Right renal cortex interstitium (tissue), 3 donors: ENCODE results near the gene NPNT. TPM values are rescaled to one million over a fixed set of nuclear protein-coding genes. Genes with fewer than 3 reads are reported as not detected.

Experiments
- DNase-seq, 3 donors: peaks; one replicate each; pipeline ENCODE4 v3.0.0-alpha.2; 2013; ENCODE audit warnings: low read depth in 3 of 3, low spot score in 2 of 3
- polyA plus RNA-seq, 3 donors: library from polyadenylated mRNA; unstranded; fragments of 120-200 nt; gene quantifications; one replicate each; pipeline ENCODE4 v1.2.1, GENCODE V29; 2013; ENCODE audit not compliant: insufficient read length in 3 of 3

NPNT gene
- polyA plus RNA-seq, 3 donors, result 207 to 222 (median 217) TPM

DNA sequence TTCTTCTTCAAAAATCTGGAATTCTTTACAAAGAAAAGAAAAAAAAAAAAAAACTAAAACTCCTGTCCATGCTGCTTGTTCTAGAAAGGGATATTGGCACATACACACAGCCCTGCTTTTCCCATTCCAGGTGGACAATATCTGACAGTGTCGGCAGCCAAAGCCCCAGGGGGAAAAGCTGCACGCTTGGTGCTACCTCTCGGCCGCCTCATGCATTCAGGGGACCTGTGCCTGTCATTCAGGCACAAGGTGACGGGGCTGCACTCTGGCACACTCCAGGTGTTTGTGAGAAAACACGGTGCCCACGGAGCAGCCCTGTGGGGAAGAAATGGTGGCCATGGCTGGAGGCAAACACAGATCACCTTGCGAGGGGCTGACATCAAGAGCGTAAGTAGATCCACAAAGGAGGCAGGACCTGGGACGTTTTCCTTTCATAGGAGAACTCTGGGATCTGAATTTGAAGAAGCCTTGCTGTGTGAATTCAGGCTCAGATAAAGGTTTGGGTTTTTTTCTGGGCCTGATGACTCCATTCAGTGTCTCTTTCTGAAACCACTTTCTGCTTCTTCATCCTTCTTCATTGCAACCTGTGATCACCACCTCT is 71.9 kb downstream of the NPNT start:
- DNase-seq, result no peak

DNA sequence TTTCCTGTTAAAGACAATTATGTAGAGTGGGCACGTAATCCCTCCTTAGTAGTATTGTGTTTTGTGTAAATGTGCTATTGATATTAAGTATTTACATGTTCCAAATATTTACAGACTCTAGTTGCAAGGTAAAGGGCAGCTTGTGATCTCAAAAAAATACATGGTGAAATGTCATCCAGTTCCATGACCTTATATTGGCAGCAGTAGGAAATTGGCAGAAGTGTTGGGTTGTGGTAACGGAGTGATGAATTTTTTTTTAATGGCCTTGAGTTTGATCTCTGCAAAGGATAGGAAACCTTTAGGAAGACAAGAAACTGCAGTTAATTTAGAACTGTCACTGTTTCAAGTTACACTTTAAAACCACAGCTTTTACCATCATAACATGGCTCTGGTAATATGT is 74.3 kb downstream of the NPNT start:
- DNase-seq, result no peak

DNA sequence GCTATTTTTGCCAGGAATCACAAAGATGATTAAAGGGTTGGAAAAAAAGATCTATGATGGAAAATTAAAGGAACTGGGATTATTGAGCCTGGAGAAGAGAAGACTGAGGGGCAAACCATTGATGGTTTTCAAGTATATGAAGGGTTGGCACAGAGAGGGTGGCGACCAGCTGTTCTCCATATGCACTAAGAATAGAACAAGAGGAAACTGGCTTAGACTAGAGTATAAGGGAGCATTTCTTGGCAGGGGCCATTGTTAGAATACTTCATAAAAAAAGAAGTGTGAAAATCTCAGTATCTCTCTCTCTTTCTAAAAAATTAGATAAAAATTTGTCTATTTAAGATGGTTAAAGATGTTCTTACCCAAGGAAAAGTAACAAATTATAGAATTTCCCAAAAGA is 75.1 kb downstream of the NPNT start:
- no peak for DNase-seq

DNA sequence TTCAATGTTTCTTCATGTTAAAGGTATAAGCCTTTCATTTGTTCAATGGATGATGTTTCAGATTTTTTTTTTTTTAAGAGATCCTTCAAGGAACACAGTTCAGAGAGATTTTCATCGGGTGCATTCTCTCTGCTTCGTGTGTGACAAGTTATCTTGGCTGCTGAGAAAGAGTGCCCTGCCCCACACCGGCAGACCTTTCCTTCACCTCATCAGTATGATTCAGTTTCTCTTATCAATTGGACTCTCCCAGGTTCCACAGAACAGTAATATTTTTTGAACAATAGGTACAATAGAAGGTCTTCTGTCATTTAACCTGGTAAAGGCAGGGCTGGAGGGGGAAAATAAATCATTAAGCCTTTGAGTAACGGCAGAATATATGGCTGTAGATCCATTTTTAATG is 75.8 kb downstream of the NPNT start:
- DNase-seq, result no peak

DNA sequence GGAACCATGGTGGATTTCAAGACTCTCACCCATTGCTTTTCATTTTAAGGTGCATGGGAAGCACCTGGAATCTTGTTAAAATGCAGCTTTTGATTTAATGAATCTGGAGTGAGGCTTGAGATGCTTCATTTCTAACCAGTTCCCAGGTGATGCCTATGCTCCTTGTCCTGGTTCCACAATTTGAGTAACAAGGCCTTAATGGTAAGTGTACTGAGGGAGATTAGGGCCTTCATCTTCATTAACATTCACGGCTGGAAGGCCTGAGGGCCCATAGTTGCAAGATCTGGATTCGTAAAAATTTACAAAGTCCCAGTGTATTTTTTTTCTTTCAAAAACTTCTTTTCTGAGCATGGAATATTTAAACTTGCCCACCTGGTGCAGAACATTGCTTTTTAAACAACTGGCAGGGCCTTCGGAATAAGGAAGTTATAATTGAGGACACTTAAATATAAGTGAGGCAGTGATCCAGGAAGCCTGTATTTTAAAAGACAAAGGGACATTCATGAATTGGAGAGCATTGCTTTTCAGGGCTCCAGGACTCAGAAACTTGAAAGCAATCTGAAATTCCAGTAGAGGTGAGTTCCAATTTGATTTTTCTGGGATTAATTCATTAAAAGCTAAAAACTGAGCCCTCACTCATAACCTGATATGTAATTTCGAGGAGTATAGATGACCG is 77.8 kb downstream of the NPNT start:
- DNase-seq, result no peak

DNA sequence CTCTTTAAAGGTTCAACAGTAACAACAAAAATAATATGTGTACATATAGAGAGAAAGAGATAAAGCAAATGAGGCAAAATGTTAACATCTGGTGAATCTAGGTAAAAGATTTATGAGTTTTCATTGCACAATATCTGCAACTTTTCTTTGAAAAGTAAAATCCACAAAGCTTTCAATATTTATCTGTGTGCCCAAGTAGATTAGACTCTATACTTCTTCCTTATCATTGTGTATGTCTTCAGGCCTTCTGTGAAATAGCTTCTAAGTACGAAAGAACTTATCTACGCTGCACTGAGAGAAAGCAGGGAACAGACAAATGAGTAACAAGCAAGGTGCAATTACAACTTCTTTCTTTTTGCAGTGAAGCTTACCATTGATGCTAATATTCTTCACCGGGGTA is 81.6 kb downstream of the NPNT start:
- no peak for DNase-seq

DNA sequence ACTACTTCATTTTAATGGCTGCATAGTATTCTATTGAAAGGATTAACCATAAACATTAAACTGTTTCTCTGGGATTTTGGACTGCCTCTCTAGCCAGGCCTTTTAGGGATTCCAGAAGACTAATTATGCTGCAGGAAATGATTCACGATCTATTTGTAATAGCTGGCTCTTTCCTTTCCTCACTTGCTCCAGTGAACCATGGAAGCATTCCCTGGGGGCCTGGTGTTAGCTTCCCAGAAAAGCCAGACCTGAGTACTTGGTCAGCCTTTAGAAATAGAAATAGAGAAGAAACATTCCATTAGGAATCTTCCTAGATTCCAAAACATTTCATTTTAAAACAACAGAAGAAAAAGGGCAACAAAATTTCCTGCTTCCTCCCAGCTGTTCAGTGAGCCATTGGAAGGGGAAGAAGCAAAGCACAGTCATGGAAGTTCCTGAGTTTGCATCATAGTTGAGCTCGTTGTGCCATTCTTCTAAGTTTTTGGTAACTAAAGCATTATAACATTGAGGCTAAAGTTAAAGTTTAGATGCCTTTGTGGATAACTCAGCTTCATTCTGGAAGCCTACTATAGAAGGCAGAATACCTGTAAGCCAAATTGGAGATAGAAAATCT is 83.5 kb downstream of the NPNT start:
- no peak for DNase-seq

DNA sequence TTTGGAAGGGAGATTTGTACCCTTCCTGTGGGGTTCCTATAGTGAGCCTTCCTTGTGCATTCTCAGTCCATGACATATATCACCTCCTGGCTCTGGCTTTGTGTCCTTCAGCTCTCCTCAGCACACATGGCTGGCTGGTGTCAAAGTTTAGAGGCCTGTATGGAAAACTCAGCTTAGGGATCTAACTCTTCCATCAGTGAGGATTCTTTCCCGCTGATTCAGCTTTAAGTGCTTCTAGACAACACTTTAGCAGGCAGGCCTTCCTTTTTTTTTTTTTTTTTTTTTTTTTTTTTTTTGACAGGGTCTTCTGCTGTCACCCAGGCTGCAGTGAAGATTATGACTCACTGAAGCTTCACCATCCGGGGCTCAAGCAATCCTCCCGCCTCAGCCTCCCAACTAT is 84.2 kb downstream of the NPNT start:
- no peak for DNase-seq

DNA sequence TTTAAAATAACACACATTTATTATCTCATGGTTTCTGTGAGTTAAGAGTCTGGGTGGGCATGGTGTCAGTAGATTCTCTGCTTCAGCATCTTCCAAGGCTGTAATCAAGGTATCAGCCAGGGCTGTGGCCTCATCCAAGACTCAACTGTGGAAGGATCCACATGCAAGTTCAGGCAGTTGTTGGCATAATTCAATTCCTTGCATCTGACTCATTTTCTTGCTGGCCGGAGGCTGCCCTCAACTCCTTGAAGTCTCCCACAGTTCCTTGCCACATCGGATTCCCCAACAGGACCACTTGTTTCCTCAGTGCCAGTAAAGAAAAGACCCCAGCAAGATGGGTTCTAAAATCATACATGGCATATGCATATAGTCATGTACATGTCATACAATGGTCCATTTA is 93.4 kb downstream of the NPNT start:
- no peak for DNase-seq

DNA sequence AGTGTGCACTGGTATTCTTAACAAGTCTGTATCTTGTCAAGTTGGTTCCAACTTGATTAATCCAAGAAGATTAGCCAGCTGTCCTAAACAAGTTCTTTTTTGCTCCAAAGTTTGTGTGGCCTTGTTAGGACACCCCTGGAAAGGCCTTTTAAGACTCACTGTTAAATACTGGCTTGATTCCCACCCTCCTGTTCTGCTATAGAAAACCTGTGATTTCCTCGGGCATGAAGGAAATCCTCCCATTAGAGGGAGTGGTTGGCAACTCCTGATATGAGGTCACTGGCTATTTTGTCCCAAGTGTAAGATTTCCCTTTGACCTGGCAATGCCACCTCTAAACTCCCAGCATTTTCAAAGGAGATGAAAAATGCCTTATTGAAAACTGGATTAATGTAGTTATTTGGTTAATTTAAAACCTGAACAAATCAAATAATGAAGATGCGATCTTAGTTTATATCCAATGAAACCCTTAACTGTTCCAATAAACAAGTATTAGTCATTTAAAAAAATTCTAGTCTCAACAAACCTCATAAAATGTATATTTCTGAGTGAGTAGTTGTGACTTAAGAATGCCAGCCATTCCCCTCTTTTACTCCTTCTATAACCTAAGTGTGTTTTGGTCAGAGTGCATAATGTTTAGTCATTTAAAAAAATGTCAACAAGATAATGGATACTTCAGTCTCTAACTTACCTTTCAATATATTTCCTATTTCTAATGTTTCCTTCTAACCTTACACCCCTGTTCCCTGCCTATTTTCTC is 94.4 kb downstream of the NPNT start:
- no peak for DNase-seq

DNA sequence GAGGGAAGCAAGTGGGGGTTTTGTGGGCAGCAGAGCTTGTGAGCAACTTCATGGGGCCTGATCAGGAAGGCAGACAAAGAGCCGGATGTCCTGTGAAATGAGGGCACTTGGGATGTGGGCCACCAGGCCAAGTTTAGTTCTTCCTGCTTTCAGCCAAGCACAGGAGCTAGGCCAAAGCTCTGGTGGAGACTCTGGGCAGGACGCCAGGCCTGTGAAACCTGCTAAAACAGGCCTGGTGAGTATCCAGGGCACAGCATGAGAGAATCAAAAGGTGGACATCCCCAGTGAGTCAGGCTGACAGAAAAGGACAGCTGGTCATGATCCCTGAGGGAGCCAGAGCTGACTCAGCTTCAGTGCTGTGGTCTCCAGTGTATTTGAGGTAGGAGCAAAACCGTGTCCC is 95.7 kb downstream of the NPNT start:
- DNase-seq, result no peak

DNA sequence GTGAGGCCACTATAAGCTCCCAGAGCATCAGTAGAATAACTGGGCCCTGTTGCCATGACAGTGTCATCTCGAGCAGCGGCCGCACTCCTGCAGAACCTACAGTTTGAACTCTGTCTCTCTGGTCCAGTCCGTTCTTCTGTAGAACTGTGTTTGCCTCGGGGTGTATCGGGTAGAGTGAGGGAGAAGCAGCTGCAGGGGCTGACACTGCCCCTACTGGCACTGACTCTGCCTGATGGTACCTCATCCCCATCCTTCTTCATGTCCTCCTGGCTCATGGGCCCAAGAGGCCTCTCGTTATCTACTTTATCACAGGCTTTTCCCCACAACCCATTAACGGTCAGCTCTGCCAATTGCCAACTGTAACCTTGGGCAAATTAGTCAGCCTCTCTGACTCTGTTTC is 96.5 kb downstream of the NPNT start:
- DNase-seq, result no peak

DNA sequence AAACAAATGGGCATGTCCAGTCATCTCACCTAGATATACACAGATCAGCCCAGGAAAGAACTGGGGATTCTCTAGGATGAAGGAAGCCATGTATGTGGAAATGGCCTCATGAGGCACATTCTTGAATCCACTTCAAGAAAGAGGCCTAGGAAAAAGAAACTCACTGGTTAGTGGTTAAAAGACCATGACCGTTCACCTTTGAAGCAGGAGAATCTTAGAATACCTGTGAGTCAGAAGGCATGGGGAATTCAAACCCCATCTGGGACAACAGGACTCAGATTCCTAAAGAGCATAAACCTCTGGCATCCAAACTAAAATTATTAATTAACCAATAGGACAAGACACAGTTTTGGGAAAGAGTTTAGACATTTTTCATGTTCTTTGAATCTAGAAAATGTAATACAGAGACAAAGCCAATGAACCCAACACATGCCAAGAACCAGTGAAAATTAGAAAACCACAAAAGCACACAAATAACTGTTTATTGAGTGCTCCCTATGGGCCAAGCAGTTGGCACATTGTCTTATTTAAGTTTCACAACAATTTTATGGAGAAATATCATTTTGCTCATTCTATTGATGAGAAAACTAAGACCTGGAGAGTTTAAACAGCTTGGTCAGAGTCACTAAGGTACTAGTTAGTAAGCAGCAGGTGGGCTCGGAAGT is 97.5 kb downstream of the NPNT start:
- no peak for DNase-seq

DNA sequence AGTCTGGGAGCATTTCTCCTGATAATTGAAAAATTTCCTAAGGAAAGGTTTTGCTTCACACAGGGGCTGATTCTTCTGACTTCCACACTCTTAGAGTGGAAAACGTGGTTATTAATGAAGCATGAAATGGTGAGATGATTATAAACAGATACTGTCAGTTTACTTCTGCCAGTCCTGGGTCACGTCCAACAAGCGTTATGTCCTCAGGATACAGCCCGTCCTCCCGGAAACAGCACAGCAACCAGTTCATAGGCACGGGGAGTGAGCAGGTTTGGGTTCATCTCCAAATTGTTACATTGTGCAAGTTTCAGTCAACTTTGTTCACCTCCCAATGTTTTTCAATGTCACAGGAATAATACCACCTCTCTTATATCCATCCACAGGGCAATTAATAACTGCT is 98.8 kb downstream of the NPNT start:
- no peak for DNase-seq

DNA sequence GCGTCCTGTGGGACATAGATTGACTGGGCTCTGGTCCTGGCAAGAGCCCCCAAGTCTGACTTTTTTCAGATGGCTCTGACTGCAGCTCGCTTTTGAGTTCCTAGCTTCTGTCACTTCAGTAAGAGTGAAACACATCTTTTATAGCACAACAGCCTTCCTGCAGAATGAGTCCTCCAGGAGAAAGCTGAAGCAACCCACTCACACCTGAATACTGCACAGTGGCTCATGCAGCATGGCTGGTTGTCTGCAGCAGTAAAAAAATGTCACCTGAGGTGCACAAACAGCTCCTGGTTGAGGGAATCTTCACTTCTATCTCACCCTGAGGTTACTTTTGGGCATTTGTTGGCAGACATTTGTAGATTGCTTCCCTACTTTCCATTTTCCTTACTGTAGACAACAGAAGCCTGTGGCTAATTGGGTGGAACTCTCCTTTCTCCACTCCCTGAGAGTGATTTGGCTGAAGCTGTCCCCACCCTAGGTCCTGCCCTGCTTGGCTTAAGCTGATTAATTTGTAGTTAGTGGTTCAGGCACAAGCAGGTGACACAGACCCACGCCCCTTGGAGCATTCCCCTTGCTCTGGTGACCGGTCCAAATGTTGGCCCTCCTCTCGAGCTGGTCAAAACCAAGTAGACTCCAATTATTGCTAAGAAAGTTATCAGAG is 99.7 kb downstream of the NPNT start:
- DNase-seq, result no peak

DNA sequence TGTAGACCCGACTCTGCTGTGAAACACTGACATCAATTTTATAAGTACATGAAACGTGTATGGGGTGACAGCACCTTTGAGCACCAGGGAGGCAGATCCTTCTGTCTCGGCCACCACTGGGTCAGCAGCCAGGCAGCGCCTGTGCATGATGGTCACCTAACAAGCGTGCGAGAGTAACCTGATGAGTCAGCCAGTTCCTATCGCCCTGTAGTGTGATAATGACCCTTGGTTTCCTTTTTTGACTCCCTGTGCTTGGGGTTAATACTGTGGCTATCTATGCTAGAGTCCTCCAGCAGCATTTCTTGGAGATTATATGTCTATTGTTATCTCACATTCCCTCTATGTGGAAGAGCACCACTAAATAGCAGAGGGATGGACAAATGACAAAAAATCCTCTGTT is 101.6 kb downstream of the NPNT start:
- DNase-seq, result no peak

DNA sequence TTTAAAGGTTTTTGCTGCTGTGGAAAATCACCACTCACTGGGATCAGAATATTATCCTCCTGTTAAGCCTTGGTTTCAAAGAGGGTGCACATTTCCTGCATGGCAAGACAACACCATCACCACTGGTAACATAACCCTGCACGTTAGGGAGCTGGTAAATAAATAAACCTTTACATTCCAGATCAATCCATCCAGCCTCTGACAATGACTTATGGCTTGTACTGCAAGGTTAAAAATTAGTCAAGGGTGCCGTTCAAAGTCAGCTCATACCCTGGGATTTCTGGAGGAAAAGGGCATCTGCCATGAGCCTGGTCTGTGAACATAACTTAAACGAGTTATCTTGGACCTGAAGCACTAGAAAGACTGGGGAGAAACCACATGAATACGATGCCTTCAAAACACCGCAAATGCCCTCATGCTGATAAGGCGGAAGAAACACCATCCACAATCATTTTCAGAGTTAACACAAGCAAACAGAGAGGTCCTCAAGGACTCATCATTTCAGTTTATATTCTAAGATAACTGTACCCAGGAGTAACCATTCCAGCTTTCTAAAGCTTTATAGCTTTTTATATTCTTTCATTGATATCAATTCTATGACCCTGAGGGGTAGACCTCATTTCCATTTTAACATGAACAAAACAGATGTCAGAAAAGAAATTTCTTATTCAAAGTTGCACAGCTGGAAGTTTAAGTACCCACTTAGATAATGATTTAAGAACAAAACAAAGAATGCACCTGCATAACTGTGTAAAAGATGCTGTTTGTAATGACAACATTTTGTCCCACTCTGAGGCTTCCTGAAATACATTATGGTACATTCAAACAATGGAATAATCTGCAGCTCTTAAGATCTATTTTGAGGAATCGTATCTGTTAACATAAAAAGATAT is 103.1 kb downstream of the NPNT start:
- no peak for DNase-seq

DNA sequence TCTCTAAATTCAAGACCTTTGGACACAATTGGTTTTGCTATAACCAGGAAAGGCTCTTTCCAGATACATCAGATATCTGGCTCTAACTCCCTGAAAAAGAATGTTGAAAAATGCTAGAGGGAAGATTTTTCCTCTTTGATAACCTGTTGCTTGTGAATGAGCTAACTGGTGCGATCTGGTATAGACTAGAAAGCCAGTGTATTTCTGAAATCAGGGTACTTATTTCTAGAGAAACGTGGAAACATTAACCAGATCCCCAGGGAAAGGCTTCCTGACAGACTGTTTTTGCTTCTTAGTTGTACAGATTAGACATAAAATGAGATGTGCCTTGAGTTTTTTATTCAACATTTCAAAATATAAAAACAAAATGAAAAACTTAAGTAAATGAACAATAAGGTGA is 107.7 kb downstream of the NPNT start:
- no peak for DNase-seq

DNA sequence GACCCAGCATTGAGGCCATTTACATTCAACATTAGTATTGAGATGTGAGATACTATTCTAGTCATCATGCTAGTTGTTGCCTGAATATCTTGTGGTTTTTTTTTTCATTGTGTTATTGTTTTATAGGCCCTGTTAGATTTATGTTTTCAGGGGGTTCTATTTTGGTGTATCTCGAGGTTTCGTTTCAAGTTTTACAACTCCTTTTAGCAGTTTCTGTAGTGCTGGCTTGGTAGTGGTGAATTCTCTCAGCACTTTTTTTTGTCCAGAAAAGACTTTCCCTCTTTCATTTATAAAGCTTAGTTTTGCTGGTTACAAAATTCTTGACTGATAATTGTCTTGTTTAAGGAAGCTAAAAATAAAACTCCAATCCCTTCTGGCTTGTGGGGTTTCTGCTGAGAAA is 115.5 kb downstream of the NPNT start:
- DNase-seq, result no peak

DNA sequence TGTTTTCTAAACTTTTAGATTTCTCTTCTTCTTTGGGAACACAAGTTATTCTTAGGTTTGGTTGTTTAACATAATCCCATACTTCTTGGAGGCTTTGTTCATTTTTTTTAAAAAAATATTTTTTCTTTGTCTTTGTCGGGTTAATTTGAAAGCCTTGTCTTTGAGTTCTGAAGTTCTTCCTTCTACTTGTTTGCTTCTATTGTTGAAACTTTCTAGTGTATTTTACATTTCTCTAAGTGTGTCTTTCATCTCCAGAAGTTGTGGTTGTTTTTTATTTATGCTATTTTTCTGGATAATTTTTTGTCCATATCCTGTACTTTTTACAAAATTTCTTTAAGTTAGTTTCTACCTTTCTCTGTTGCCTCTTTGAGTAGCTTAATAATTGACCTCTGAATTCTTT is 116.1 kb downstream of the NPNT start:
- DNase-seq, result no peak
